Measurements from ENCODE around the gene LRIT2.

DNA sequence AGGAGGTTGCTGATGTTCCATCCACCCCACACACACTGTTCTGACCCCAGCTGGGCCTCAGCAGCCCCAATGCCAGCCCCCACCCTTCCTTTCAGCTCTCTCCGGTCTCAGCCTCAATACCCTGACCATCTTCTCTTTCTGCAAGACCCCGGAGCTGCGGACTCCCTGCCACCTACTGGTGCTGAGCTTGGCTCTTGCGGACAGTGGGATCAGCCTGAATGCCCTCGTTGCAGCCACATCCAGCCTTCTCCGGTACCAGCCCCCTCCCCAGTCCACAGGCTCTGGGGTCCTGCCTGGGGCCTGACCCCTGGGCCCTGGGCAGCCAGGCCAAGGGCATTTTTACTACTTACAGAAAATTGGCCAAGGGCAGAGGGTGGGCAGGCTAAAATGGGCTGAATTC is 22.2 kb upstream of the LRIT2 start:
- no peak for TF ChIP-seq EZH2 (IDR thresholded peaks at IDR 0.05; ENCODE audit: low read length, unreplicated experiment)
- TF ChIP-seq, protein P1, sequence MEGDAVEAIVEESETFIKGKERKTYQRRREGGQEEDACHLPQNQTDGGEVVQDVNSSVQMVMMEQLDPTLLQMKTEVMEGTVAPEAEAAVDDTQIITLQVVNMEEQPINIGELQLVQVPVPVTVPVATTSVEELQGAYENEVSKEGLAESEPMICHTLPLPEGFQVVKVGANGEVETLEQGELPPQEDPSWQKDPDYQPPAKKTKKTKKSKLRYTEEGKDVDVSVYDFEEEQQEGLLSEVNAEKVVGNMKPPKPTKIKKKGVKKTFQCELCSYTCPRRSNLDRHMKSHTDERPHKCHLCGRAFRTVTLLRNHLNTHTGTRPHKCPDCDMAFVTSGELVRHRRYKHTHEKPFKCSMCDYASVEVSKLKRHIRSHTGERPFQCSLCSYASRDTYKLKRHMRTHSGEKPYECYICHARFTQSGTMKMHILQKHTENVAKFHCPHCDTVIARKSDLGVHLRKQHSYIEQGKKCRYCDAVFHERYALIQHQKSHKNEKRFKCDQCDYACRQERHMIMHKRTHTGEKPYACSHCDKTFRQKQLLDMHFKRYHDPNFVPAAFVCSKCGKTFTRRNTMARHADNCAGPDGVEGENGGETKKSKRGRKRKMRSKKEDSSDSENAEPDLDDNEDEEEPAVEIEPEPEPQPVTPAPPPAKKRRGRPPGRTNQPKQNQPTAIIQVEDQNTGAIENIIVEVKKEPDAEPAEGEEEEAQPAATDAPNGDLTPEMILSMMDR (conservative IDR thresholded peaks at IDR 0.05; ENCODE audit: low read depth, low read length) = no peak
- no peak for TF ChIP-seq EZH2phosphoT487 (IDR thresholded peaks at IDR 0.05; ENCODE audit: borderline replicate concordance, low read length)

Data from PC-3 (cell line).